ENCODE data around the gene ASPSCR1. TPM values are rescaled to one million over a fixed set of nuclear protein-coding genes. Genes with fewer than 3 reads are reported as not detected.
"Not testable (repeated sequence)": the region's sequence is repeated elsewhere in the genome, so short reads cannot be mapped to it uniquely, and the experiment has no call there.

ASPSCR1 gene
- total and polyA plus RNA-seq, 10 donors = 20.2 to 58.8 (median 33.5) TPM

DNA sequence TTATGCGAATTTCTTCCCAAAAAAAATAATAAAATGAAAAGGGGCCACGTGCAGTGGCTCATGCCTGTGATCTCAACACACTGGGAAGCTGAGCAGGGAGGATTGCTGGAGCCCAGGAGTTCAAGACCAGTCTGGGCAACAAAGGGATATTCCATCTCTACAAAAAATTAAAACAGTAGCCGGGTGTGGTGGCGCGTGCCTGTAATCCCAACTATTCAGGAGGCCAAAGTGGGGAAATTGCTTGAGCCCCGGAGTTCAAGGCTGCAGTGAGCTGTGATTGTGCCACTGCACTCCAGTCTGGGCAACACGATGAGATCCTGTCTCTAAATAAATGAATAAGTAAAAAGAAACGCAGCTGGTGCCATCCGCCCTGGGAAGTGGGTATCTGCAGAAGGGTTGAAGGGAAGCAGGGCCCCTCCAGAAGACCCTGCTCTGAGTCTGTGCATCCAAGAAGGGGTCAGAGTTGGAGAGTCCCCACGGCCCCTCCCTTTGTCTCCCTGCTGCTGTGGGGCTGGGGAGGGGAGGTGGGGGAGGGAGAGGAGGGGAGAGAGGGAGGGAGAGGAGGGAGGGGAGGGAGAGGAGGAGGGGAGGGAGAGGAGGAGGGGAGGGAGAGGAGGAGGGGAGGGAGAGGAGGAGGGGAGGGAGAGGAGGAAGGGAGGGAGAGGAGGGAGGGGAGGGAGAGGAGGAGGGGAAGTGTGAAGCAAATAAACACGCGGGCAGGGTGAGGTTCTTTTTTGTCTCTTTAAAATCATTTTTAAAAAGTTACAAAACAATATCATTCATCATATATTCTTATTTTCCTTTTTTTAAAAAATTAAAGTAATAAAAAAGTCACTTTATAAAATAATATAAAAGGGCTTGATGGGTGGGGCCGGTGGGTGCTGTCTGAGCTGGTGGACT lies 25.4 kb upstream of the ASPSCR1 start:
- Histone ChIP-seq H3K4me3 (no peak overlapping the region), H3K27me3 (replicated peaks in 1 of 7) (peaks cover 0 to 37% (median 8%) of the 10 kb centered on the region in 7 donors), H3K4me1 (no peaks in the 10 kb centered on the region), H3K36me3 (no peaks in the 10 kb centered on the region), H3K9me3 (no peaks in the 10 kb centered on the region), H3K27ac (no peak overlapping the region)
- TF ChIP-seq POLR2AphosphoS5 (IDR thresholded peaks at IDR 0.05) = no peak
- no peak for TF ChIP-seq POLR2A (IDR thresholded peaks at IDR 0.05)
- TF ChIP-seq, protein P1, sequence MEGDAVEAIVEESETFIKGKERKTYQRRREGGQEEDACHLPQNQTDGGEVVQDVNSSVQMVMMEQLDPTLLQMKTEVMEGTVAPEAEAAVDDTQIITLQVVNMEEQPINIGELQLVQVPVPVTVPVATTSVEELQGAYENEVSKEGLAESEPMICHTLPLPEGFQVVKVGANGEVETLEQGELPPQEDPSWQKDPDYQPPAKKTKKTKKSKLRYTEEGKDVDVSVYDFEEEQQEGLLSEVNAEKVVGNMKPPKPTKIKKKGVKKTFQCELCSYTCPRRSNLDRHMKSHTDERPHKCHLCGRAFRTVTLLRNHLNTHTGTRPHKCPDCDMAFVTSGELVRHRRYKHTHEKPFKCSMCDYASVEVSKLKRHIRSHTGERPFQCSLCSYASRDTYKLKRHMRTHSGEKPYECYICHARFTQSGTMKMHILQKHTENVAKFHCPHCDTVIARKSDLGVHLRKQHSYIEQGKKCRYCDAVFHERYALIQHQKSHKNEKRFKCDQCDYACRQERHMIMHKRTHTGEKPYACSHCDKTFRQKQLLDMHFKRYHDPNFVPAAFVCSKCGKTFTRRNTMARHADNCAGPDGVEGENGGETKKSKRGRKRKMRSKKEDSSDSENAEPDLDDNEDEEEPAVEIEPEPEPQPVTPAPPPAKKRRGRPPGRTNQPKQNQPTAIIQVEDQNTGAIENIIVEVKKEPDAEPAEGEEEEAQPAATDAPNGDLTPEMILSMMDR (IDR thresholded peaks at IDR 0.05 in 8 of 11, conservative IDR thresholded peaks at IDR 0.05 in 3 of 11) = no peak
- WGBS, 5 donors = 36 to 48% (median 45%) methylated on average over 13 of the region's 13 CpGs
- intact Hi-C loops (cut with DNase I; ENCODE audit: low total_unique reads) = no loop called here
- DNase-seq = no peak

DNA sequence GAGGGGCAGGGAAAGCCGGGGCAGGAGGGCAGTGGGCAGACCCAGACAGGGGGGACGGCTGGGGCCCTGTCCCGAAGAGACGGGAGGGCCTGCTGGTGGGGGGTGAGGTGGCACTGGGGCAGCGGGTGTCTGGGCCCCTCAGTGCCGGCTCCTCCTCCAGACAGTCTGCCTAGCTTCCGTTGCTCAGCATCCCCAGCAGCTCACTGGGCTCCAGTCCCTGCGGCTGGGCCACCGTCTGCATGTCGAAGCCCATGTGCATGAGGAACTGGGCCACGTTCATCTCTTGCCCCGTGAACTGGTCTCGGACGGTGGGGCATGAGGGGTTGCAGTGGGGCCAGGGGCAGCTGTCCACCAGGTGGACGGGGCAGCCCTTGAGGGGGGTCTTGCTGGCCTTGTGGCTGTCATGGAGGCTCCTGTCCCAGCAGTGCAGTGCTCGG lies 24.6 kb upstream of the ASPSCR1 start:
- Histone ChIP-seq H3K9me3 (no peaks in the 10 kb centered on the region), H3K36me3 (no peaks in the 10 kb centered on the region), H3K27ac (no peak overlapping the region), H3K27me3 (replicated peaks in 1 of 7) (peaks cover 0 to 45% (median 9%) of the 10 kb centered on the region in 7 donors), H3K4me3 (no peak overlapping the region), H3K4me1 (no peaks in the 10 kb centered on the region)
- TF ChIP-seq, protein P1 (IDR thresholded peaks at IDR 0.05 in 8 of 11, conservative IDR thresholded peaks at IDR 0.05 in 3 of 11) = no peak
- no peak for TF ChIP-seq POLR2A (IDR thresholded peaks at IDR 0.05)
- no peak for TF ChIP-seq POLR2AphosphoS5 (IDR thresholded peaks at IDR 0.05)
- intact Hi-C loops (cut with DNase I; ENCODE audit: low total_unique reads) = no loop called here
- 70 to 81% (median 71%) methylated on average over 11 to 16 of the region's 16 CpGs for WGBS, 5 donors
- no peak for DNase-seq

DNA sequence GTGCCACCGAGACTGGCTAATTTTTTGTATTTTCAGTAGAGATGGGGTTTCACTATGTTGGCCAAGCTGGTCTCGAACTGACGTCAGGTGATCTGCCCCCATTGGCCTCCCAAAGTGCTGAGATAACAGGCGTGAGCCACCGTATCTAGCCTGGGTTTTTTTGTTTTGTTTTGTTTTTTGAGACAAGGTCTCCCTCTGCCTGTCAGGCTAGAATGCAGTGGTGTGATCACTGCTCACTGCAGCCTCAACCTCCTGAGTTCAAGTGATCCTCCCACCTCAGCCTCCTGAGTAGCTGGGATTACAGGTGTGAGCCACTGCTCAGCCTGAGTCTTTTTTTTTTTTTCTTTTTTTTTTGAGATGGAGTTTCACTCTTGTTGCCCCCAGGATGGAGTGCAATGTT lies 24.0 kb upstream of the ASPSCR1 start:
- H3K9me3 ChIP-seq; H3K27ac ChIP-seq; H3K4me3 ChIP-seq; H3K4me1 ChIP-seq; intact Hi-C loops (cut with DNase I; ENCODE audit: low total_unique reads); DNase-seq; H3K36me3 ChIP-seq: not testable (repeated sequence)
- 69 to 79% (median 77%) methylated on average over 5 of the region's 5 CpGs for WGBS, 5 donors
- peaks cover 0 to 51% (median 14%) of the 10 kb centered on the region in 7 donors for H3K27me3 ChIP-seq (replicated peaks in 1 of 7)

DNA sequence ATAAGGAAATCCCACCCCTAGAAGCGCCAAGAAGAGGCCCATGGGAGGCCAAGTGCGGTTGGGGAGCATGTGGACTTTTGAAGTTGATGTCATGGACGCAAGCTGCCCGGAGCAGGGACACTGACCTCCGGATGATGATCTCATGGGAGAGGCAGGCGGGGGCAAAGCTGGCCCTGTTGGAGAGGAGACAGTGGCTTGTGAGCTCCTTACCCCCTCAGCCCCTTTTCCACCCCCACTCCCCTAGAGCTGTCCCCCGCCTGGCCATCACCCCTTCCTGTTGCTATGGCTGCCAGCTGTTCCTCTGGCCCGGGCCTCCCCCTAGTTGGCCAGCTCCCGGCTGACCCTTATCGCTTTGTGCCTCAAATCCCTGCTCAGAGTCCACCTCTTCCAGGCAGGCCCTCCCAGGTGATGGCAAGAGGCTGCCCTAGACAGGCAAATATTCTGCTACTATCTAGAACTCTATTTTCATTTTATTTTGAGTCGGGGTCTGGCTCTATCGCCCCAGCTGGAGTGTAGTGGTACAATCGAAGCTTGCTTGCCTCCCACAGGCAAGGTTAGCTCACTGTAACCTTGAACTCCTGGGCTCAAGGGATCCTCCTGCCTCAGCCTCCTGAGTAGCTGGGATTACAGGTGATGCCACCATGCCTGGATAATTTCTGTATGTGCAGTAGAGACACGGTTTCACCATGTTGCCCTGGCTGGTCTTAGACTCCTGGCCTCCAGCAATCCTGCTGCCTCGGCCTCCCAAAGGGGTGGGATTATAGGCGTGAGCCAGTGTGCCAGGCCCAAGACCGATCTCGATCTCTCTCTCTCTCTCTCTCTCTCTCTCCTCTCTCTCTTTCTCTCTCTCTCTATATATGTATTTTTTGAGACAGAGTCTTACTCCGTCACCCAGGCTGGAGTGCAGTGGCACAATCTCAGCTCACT lies 23.0 kb upstream of the ASPSCR1 start:
- Histone ChIP-seq H3K4me3 (no peak overlapping the region), H3K27ac (no peak overlapping the region), H3K4me1 (peaks cover 0 to 7% (median 6%) of the 10 kb centered on the region in 6 donors), H3K27me3 (replicated peaks in 1 of 7) (peaks cover 0 to 61% (median 23%) of the 10 kb centered on the region in 7 donors), H3K36me3 (no peaks in the 10 kb centered on the region), H3K9me3 (no peaks in the 10 kb centered on the region)
- DNase-seq = no peak
- TF ChIP-seq, protein P1 (IDR thresholded peaks at IDR 0.05 in 8 of 11, conservative IDR thresholded peaks at IDR 0.05 in 3 of 11) = no peak
- TF ChIP-seq POLR2A (IDR thresholded peaks at IDR 0.05) (no peak), POLR2AphosphoS5 (IDR thresholded peaks at IDR 0.05) (no peak)
- intact Hi-C loops (cut with DNase I; ENCODE audit: low total_unique reads) = loop anchor here (5.0 kb wide), 1 partner anchor 68 kb away; the partner anchor contains the start of genes CENPX and LRRC45
- WGBS, 5 donors = 82 to 92% (median 87%) methylated on average over 19 of the region's 19 CpGs

Measured in spleen (tissue), 11 donors.